Tibial nerve (tissue), 3 donors: ENCODE data around the gene SMIM32.

Experiments used
- POLR2A ChIP-seq, 2 donors: fragments of 450-650 bp; IDR thresholded peaks; one replicate each; pipeline ENCODE4 v1.6.1; 2017; ENCODE audit warnings: antibody characterized with exemption in 2 of 2, mild to moderate bottlenecking in 2 of 2, moderate library complexity in 2 of 2
- TF ChIP-seq, protein P1 (sequence below), 5 experiments: fragments of 200-600 bp in 3 of 5; fragments of 450-650 bp in 2 of 5; sonication (generic) in 3 of 5; IDR thresholded peaks; one replicate each; pipeline ENCODE4 v1.5.1; 2016 to 2019; ENCODE audit warnings: antibody characterized with exemption in 5 of 5, mild to moderate bottlenecking in 3 of 5, moderate library complexity in 2 of 5

GRCh38 chr5:136141561-136141960 lies 51.4 kb downstream of the SMIM32 start:
- TF ChIP-seq, protein P1, sequence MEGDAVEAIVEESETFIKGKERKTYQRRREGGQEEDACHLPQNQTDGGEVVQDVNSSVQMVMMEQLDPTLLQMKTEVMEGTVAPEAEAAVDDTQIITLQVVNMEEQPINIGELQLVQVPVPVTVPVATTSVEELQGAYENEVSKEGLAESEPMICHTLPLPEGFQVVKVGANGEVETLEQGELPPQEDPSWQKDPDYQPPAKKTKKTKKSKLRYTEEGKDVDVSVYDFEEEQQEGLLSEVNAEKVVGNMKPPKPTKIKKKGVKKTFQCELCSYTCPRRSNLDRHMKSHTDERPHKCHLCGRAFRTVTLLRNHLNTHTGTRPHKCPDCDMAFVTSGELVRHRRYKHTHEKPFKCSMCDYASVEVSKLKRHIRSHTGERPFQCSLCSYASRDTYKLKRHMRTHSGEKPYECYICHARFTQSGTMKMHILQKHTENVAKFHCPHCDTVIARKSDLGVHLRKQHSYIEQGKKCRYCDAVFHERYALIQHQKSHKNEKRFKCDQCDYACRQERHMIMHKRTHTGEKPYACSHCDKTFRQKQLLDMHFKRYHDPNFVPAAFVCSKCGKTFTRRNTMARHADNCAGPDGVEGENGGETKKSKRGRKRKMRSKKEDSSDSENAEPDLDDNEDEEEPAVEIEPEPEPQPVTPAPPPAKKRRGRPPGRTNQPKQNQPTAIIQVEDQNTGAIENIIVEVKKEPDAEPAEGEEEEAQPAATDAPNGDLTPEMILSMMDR (IDR thresholded peaks at IDR 0.05) = no peak
- no peak for TF ChIP-seq POLR2A (IDR thresholded peaks at IDR 0.05)
